Measurements from ENCODE around the gene HIRIP3. TPM values are rescaled to one million over a fixed set of nuclear protein-coding genes. Genes with fewer than 3 reads are reported as not detected.
A peak's percentile ranks its signal among the peaks of the same experiment; 100 is the strongest.

The HIRIP3 gene
- total and polyA plus RNA-seq, 9 donors = 10.5 to 18.5 (median 16.5) TPM

GRCh38 chr16:29973384-29974246, 21.8 kb downstream of the HIRIP3 start, which contains the start of gene TAOK2:
TAOK2 (plus strand) TSS chr16:29973868; CDS start chr16:29977773, 3,905 bp downstream.
- Histone ChIP-seq H3K4me3 (ENCODE audit: low read length) (peak within 1 kb of the TSS; percentile 100), H3K4me1 (ENCODE audit: control insufficient read depth, insufficient read depth, low read length) (peaks cover 43% of the 10 kb centered on the region), H3K9me3 (replicated peaks; ENCODE audit: control insufficient read depth, low read depth, low read length) (peaks cover 5% of the 10 kb centered on the region), H3K27ac (ENCODE audit: low read length) (peak within 1 kb of the TSS; percentile 97), H3K27me3 (ENCODE audit: control insufficient read depth, insufficient read depth, low read length) (no peaks in the 10 kb centered on the region), H3K36me3 (ENCODE audit: control insufficient read depth, insufficient read depth, low read length) (peaks cover 30% of the 10 kb centered on the region)
- peak; percentile 100 for DNase-seq
- under 1% methylated on average over 67 of the region's 75 CpGs for WGBS (ENCODE audit: insufficient coverage)

DNA sequence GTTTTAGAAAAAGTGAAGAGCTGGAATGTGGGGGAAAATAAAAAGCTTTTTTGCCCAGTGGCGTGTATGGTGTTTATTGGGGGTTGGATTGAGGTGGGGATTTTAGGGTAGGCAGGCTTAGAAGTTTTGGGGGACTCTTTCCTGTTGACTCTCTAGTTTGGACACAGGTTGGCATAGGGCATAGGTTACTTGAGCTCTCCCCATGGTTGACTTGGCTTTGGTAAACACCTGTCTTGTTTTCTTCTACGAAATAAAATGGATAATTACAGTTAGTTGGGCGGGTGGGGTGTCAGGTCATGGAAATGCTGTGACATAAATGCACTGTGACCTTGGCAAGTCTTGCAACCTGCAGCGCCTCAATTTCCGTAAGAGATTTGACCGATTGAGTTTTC, 22.4 kb downstream of the HIRIP3 start:
- peaks cover 38% of the 10 kb centered on the region for H3K4me1 ChIP-seq (ENCODE audit: control insufficient read depth, insufficient read depth, low read length)
- no peak overlapping the region for H3K4me3 ChIP-seq (ENCODE audit: low read length)
- WGBS (ENCODE audit: insufficient coverage) = 53% methylated on average over 6 of the region's 6 CpGs
- no peaks in the 10 kb centered on the region for H3K27me3 ChIP-seq (ENCODE audit: control insufficient read depth, insufficient read depth, low read length)
- no peak for DNase-seq
- H3K27ac ChIP-seq (ENCODE audit: low read length) = peak overlapping the region; percentile 60
- peaks cover 26% of the 10 kb centered on the region for H3K36me3 ChIP-seq (ENCODE audit: control insufficient read depth, insufficient read depth, low read length)
- peaks cover 5% of the 10 kb centered on the region for H3K9me3 ChIP-seq (replicated peaks; ENCODE audit: control insufficient read depth, low read depth, low read length)

DNA sequence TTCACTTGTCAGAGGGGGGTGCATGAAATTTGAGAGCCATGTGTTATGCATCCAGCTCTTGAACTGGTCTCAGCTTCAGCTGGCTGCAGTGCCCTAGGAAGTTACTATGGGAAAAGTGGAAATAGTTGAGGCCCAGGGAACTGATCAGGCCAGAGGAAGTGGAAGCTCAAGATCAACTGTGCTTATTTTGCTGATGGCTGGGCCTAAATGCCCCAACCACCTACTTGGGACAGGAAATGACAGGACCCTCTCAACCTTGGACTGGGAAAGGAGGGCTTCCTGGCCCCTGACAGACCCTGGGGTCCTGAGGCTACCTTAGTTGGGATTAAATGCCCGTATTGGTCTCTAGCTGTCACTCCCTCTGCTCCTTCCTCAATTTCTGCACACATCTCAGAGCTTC, 22.9 kb downstream of the HIRIP3 start:
- no peak overlapping the region for H3K27ac ChIP-seq (ENCODE audit: low read length)

DNA sequence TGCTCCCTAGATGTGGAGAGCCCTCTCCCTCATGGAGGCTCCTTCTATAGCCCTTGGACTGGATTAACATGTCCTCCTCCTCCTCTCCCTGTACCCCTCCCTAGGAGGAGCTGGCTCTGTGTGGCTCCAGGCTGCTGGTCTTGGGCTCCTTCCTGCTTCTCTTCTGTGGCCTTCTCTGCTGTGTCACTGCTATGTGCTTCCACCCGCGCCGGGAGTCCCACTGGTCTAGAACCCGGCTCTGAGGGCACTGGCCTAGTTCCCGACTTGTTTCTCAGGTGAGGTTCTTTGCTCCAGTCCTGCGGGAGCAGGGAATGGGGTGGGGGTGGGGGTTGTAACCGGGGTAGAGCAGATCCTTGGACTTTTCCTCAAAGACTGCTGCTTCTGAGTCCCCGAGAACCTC, 24.1 kb downstream of the HIRIP3 start:
- Histone ChIP-seq H3K27me3 (ENCODE audit: control insufficient read depth, insufficient read depth, low read length) (no peaks in the 10 kb centered on the region), H3K4me3 (ENCODE audit: low read length) (no peak overlapping the region), H3K27ac (ENCODE audit: low read length) (no peak overlapping the region), H3K4me1 (ENCODE audit: control insufficient read depth, insufficient read depth, low read length) (peaks cover 23% of the 10 kb centered on the region), H3K9me3 (replicated peaks; ENCODE audit: control insufficient read depth, low read depth, low read length) (peaks cover 5% of the 10 kb centered on the region), H3K36me3 (ENCODE audit: control insufficient read depth, insufficient read depth, low read length) (peaks cover 26% of the 10 kb centered on the region)
- DNase-seq = no peak
- WGBS (ENCODE audit: insufficient coverage) = no CpG with 5 or more reads among the region's 8 CpGs

More for the DNA sequence above, 22.9 kb downstream of the HIRIP3 start:
- Histone ChIP-seq H3K27me3 (ENCODE audit: control insufficient read depth, insufficient read depth, low read length) (no peaks in the 10 kb centered on the region), H3K9me3 (replicated peaks; ENCODE audit: control insufficient read depth, low read depth, low read length) (peaks cover 5% of the 10 kb centered on the region), H3K4me1 (ENCODE audit: control insufficient read depth, insufficient read depth, low read length) (peaks cover 35% of the 10 kb centered on the region), H3K4me3 (ENCODE audit: low read length) (no peak overlapping the region), H3K36me3 (ENCODE audit: control insufficient read depth, insufficient read depth, low read length) (peaks cover 24% of the 10 kb centered on the region)
- DNase-seq = no peak
- WGBS (ENCODE audit: insufficient coverage) = 100% methylated on average over 1 of the region's 1 CpG

- H3K36me3 ChIP-seq (ENCODE audit: control insufficient read depth, insufficient read depth, low read length) = peaks cover 29% of the 10 kb centered on the region
- H3K9me3 ChIP-seq (replicated peaks; ENCODE audit: control insufficient read depth, low read depth, low read length) = peaks cover 4% of the 10 kb centered on the region
- peaks cover 3% of the 10 kb centered on the region for H3K4me1 ChIP-seq (ENCODE audit: control insufficient read depth, insufficient read depth, low read length)
- H3K27me3 ChIP-seq (ENCODE audit: control insufficient read depth, insufficient read depth, low read length) = no peaks in the 10 kb centered on the region
- H3K27ac ChIP-seq (ENCODE audit: low read length) = no peak overlapping the region
- DNase-seq = no peak
- H3K4me3 ChIP-seq (ENCODE audit: low read length) = no peak overlapping the region
- WGBS (ENCODE audit: insufficient coverage) = 82% methylated on average over 2 of the region's 4 CpGs
Measured at GRCh38 chr16:29968205-29968604, 27.2 kb downstream of the HIRIP3 start.

DNA sequence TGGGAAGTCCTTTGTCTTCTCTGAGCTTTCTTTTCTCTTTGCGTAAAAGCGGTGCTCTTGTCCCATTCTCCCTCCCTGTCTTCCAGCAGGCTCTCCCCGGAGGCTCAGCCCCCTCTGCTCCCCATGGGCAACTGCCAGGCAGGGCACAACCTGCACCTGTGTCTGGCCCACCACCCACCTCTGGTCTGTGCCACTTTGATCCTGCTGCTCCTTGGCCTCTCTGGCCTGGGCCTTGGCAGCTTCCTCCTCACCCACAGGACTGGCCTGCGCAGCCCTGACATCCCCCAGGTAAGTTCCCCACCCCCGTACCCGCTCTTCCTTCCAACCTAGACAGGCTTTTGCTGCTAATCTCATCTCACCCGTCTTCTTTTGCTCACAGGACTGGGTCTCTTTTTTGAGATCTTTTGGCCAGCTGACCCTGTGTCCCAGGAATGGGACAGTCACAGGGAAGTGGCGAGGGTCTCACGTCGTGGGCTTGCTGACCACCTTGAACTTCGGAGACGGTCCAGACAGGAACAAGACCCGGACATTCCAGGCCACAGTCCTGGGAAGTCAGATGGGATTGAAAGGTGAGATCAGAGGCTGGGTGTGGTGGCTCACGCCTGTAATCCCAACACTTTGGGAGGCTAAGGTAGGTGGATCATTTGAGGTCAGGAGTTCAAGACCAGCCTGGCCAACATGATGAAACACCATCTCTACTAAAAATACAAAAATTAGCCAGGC, 32.2 kb downstream of the HIRIP3 start:
- Histone ChIP-seq H3K27me3 (ENCODE audit: control insufficient read depth, insufficient read depth, low read length) (no peaks in the 10 kb centered on the region), H3K4me3 (ENCODE audit: low read length) (peak overlapping the region; percentile 64), H3K4me1 (ENCODE audit: control insufficient read depth, insufficient read depth, low read length) (peaks cover 11% of the 10 kb centered on the region), H3K9me3 (replicated peaks; ENCODE audit: control insufficient read depth, low read depth, low read length) (no peaks in the 10 kb centered on the region), H3K36me3 (ENCODE audit: control insufficient read depth, insufficient read depth, low read length) (peaks cover 11% of the 10 kb centered on the region), H3K27ac (ENCODE audit: low read length) (peak overlapping the region; percentile 82)
- no peak for DNase-seq
- 87% methylated on average over 12 of the region's 14 CpGs for WGBS (ENCODE audit: insufficient coverage)

GRCh38 chr16:29962344-29962994, 32.9 kb downstream of the HIRIP3 start:
- Histone ChIP-seq H3K9me3 (replicated peaks; ENCODE audit: control insufficient read depth, low read depth, low read length) (no peaks in the 10 kb centered on the region), H3K36me3 (ENCODE audit: control insufficient read depth, insufficient read depth, low read length) (peaks cover 6% of the 10 kb centered on the region), H3K4me1 (ENCODE audit: control insufficient read depth, insufficient read depth, low read length) (peaks cover 11% of the 10 kb centered on the region), H3K27me3 (ENCODE audit: control insufficient read depth, insufficient read depth, low read length) (no peaks in the 10 kb centered on the region), H3K27ac (ENCODE audit: low read length) (peak overlapping the region; percentile 82), H3K4me3 (ENCODE audit: low read length) (peak overlapping the region; percentile 64)
- DNase-seq = peak; percentile 80
- 0% methylated on average over 10 of the region's 18 CpGs for WGBS (ENCODE audit: insufficient coverage)

DNA sequence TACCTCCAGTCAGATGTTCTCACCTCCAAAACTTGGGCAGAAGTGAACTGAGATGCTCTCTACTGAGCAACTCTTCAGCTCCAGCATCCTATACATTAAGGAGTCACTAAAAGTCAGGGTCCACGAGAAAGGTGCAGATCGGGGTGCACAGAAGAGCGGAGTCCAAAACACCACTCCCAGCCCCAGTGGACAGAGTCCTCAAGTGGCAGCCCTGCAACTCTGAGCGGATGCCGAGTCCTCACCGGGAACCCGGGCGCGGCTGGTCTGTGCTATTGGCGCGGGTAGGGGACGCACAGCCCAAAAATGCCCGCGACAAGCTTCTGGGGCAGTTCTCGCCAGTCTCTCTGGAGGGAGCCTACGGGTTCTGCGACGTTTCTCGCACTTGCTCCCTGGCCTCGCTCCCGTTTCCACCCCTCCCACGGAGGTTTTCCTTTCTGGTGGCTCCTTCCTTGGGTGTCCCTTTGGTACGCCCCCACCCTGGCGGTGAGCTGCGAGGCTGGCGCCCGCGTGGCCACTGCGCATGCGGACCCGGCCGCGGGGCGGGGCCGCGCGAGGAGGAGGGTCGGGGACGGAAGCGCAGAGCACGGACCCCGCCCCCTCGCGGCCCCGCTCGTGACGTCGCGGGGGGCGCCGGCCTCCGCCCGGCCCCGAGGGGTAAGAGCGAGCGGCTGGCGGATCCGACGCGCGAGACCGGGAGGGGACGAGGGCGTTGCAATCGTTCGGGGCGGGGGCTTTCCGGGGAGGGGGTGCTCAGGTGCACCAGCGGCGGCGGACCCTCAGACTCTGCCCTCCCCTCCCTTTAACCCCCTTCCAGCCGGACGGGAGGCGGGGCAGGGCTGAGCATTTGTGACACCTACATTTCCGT, 33.7 kb downstream of the HIRIP3 start, which contains the start of gene TMEM219:
Gene TMEM219, plus strand, starts transcription at position 601 of the 865 bp plus-strand sequence. CDS start 1,065 bp downstream, outside the sequence.
- peak within 1 kb of the TSS; percentile 82 for H3K27ac ChIP-seq (ENCODE audit: low read length)

DNA sequence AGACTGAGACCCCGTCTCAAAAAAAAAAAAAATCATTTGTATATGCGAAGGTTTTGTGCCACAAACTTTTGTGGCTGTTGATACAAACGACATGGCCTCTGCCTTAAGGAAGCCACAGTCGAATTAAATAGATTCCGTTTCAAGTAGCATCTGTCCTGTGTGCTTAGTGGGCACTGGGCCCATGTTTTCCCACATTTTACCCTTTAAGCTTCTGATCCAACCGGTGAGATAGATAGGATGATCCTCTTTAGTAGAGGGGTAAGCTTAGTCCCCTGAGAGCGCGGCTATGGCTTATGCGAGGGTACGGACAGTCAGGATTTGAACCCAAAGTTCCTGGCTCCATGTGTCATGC, 34.3 kb downstream of the HIRIP3 start:
- Histone ChIP-seq H3K27me3 (ENCODE audit: control insufficient read depth, insufficient read depth, low read length) (peaks cover under 1% of the 10 kb centered on the region), H3K36me3 (ENCODE audit: control insufficient read depth, insufficient read depth, low read length) (peaks cover 3% of the 10 kb centered on the region), H3K9me3 (replicated peaks; ENCODE audit: control insufficient read depth, low read depth, low read length) (no peaks in the 10 kb centered on the region), H3K4me3 (ENCODE audit: low read length) (peak overlapping the region; percentile 66), H3K4me1 (ENCODE audit: control insufficient read depth, insufficient read depth, low read length) (peaks cover 11% of the 10 kb centered on the region), H3K27ac (ENCODE audit: low read length) (no peak overlapping the region)
- peak; percentile 22 for DNase-seq
- 63% methylated on average over 4 of the region's 10 CpGs for WGBS (ENCODE audit: insufficient coverage)

More for the DNA sequence above, 33.7 kb downstream of the HIRIP3 start, which contains the start of gene TMEM219:
- H3K9me3 ChIP-seq (replicated peaks; ENCODE audit: control insufficient read depth, low read depth, low read length) = no peaks in the 10 kb centered on the region
- DNase-seq = peak; percentile 96
- H3K27me3 ChIP-seq (ENCODE audit: control insufficient read depth, insufficient read depth, low read length) = no peaks in the 10 kb centered on the region
- H3K4me3 ChIP-seq (ENCODE audit: low read length) = peak within 1 kb of the TSS; percentile 66
- H3K4me1 ChIP-seq (ENCODE audit: control insufficient read depth, insufficient read depth, low read length) = peaks cover 11% of the 10 kb centered on the region
- WGBS (ENCODE audit: insufficient coverage) = 1% methylated on average over 56 of the region's 75 CpGs
- H3K36me3 ChIP-seq (ENCODE audit: control insufficient read depth, insufficient read depth, low read length) = peaks cover 3% of the 10 kb centered on the region

Measured in muscle of leg (tissue), 11 donors.